Endothelial cell (in vitro differentiated cells): ENCODE data around the gene RAD9A. TPM values are rescaled to one million over a fixed set of nuclear protein-coding genes. Genes with fewer than 3 reads are reported as not detected.

Source experiments
- DNase-seq: peaks from one replicate; pipeline ENCODE4 v3.0.0; 2021; ENCODE audit warnings: low spot score
- H3K27ac Mint-ChIP-seq: one replicate; pipeline ENCODE4 v1.8.0; 2021; ENCODE audit warnings: mixed read lengths, inconsistent platforms; ENCODE audit not compliant: unreplicated experiment
- H3K27me3 Mint-ChIP-seq: one replicate; pipeline ENCODE4 v1.8.0; 2021; ENCODE audit warnings: mild to moderate bottlenecking, moderate library complexity, mixed read lengths, inconsistent platforms; ENCODE audit not compliant: unreplicated experiment
- H3K36me3 Mint-ChIP-seq: one replicate; pipeline ENCODE4 v1.8.0; 2021; ENCODE audit warnings: mild to moderate bottlenecking, low read depth, mixed read lengths, inconsistent platforms; ENCODE audit not compliant: unreplicated experiment
- H3K4me1 Mint-ChIP-seq: one replicate; pipeline ENCODE4 v1.8.0; 2021; ENCODE audit warnings: mild to moderate bottlenecking, mixed read lengths, inconsistent platforms; ENCODE audit not compliant: unreplicated experiment
- H3K4me3 Mint-ChIP-seq: one replicate; pipeline ENCODE4 v1.8.0; 2021; ENCODE audit warnings: mild to moderate bottlenecking, mixed read lengths, inconsistent platforms; ENCODE audit not compliant: unreplicated experiment
- H3K9me3 Mint-ChIP-seq: one replicate; pipeline ENCODE4 v1.8.0; 2021; ENCODE audit warnings: mixed read lengths, inconsistent platforms; ENCODE audit not compliant: unreplicated experiment
- total RNA-seq: library from RNA; stranded (reverse); fragmentation: NEBNext Ultra II Directional; extraction: Animal tissue kit (Norgen Biotek cat#: 25700); gene quantifications from one replicate; pipeline ENCODE4 v1.2.1, GENCODE V29; 2021; ENCODE audit not compliant: unreplicated experiment
- TF ChIP-seq, protein P1 (sequence below): fragments of 200-600 bp; sonication (generic); IDR thresholded peaks from one replicate; pipeline ENCODE4 v1.5.0; 2021; ENCODE audit warnings: antibody characterized with exemption; ENCODE audit not compliant: unreplicated experiment

The RAD9A gene
- total RNA-seq, 1 donor from 2014 or later, result 18.4 TPM

DNA sequence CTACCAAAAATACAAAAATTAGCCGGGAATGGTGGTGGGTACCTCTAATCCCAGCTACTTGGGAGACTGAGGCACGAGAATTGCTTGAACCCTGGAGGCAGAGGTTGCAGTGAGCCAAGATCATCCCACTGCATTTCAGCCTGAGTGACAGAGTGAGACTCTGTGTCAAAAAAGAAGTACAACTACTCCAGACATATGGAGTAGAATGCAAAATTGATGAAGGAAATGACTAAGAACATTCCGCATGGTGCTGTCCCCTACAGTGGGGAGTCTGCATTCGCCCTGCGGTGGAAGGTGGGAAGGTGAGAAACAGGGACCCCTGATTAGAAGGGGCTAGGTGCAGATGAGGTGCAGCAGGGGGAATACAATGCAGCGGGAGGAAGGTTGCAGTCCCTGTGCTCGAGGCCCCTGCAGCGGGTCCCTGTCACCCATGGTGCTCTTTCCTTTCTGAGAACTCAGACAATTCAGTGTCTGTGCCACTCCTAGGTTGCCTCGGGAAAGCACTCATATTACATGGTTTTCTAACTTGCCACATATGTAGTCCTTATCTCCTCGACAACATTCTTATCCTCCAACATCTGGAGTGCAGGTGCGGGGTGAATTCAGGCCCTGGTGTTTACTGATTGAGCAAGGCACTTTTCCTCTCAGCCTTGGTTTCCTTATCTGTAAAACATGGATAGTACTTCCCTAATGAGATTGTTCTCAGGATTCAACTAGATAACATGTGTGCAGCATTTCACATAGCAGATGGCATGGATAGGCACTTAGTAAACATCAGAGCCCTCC lies 43.6 kb upstream of the RAD9A start:
- TF ChIP-seq, protein P1, sequence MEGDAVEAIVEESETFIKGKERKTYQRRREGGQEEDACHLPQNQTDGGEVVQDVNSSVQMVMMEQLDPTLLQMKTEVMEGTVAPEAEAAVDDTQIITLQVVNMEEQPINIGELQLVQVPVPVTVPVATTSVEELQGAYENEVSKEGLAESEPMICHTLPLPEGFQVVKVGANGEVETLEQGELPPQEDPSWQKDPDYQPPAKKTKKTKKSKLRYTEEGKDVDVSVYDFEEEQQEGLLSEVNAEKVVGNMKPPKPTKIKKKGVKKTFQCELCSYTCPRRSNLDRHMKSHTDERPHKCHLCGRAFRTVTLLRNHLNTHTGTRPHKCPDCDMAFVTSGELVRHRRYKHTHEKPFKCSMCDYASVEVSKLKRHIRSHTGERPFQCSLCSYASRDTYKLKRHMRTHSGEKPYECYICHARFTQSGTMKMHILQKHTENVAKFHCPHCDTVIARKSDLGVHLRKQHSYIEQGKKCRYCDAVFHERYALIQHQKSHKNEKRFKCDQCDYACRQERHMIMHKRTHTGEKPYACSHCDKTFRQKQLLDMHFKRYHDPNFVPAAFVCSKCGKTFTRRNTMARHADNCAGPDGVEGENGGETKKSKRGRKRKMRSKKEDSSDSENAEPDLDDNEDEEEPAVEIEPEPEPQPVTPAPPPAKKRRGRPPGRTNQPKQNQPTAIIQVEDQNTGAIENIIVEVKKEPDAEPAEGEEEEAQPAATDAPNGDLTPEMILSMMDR, result no peak
- Mint-ChIP-seq H3K4me1 (peaks cover 64% of the 10 kb centered on the region), H3K36me3 (no peaks in the 10 kb centered on the region), H3K27ac (peak overlapping the region; percentile 95), H3K27me3 (peaks cover 3% of the 10 kb centered on the region), H3K4me3 (peak overlapping the region; percentile 42), H3K9me3 (no peaks in the 10 kb centered on the region)
- no peak for DNase-seq

DNA sequence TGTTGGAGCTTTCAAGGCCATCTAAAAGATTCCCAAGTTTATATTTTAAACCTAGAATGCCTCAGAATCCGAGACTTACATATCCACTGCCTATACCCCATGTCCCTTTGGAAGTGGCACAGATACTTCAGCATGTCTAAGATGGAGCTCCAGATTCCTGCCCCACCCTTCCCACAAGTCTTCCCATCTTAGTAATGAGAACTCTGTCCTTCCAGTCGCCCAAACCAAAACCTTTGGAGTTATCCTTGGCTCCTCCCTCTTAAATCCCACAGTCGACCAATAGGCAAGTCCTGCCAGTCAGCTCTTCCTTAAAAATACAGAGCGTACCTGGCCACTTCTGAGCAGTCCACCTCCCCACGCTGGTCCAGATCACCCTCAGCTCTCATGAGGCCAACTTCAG lies 42.8 kb upstream of the RAD9A start:
- H3K27me3 Mint-ChIP-seq, result peaks cover 3% of the 10 kb centered on the region
- peaks cover 70% of the 10 kb centered on the region for H3K4me1 Mint-ChIP-seq
- DNase-seq, result no peak
- peak overlapping the region; percentile 95 for H3K27ac Mint-ChIP-seq
- no peaks in the 10 kb centered on the region for H3K9me3 Mint-ChIP-seq
- H3K36me3 Mint-ChIP-seq, result no peaks in the 10 kb centered on the region
- peak overlapping the region; percentile 43 for H3K4me3 Mint-ChIP-seq
- TF ChIP-seq, protein P1, result no peak

DNA sequence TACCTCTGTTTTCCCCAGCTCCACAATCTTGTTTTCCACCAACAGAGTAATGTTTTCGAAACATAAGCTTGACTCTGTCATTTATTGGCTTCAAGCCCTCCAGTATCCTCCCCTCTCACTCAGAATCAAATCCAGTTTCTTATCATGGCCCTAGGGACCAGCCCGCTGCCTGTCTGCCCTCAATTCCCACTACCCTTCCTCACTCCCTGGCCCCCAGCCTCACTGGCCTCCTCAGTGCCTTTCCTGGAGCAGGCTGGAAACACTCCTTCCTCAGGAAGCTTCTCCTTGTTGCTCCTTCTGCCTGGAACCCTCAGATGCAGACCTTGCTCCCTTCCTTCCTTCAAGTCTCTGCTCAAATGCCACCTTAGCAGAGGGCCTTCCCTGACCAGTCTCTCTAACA lies 42.3 kb upstream of the RAD9A start:
- Mint-ChIP-seq H3K9me3 (no peaks in the 10 kb centered on the region), H3K27ac (peak overlapping the region; percentile 95), H3K4me3 (peak overlapping the region; percentile 43), H3K36me3 (no peaks in the 10 kb centered on the region), H3K4me1 (peaks cover 70% of the 10 kb centered on the region), H3K27me3 (peaks cover 3% of the 10 kb centered on the region)
- no peak for DNase-seq
- TF ChIP-seq, protein P1, result no peak

DNA sequence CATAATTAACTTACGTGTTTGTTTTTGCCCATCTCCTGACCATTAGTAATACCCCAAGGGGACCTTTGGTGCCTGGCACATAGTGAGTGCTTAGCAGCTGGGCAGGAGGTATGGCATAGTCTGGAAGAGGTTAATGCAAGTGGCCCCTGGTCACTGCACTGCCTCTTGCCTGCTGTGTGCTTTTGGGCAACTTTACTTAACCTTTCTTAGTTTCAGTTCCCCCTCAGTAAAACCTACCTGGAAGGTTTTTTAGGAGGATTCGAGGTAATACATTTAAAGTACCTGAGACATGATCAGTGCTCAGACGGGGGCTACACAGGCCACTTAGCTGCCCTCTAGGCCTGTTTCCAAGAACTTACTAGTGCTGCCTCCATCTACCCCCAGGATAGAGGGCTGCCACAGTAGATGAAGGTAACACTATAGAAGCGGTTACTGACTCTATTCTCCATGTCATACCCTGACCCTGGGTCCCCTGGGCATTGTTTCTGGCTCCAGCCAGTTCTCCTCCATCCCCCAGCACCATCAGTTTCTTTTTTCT lies 41.8 kb upstream of the RAD9A start:
- no peak for DNase-seq
- H3K27ac Mint-ChIP-seq, result peak overlapping the region; percentile 95
- H3K36me3 Mint-ChIP-seq, result no peaks in the 10 kb centered on the region
- peaks cover 3% of the 10 kb centered on the region for H3K27me3 Mint-ChIP-seq
- H3K4me1 Mint-ChIP-seq, result peaks cover 71% of the 10 kb centered on the region
- no peaks in the 10 kb centered on the region for H3K9me3 Mint-ChIP-seq
- H3K4me3 Mint-ChIP-seq, result peak overlapping the region; percentile 43
- TF ChIP-seq, protein P1, result no peak
